Measurements from ENCODE around the gene FTO.

DNA sequence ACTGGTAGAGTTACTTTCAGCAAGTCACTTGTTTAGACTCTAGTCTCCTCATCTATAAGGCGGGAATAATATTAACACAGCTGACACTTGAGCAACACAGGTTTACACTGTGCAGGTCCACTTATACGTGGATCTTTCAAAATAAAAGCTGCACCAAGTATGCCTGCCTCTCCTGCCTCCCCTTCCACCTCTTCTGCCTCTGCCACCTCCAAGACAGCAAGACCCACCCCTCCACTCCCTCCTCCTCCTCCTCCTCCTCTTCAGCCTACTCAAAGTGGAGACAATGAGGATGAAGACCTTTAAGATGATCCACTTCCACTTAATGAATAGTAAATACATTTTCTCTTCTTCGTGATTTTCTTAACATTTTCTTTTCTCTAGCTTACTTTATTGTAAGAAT is 285.6 kb downstream of the FTO start:
- TF ChIP-seq POLR2AphosphoS5 (IDR thresholded peaks at IDR 0.05; ENCODE audit: borderline replicate concordance, low read depth, low read length), result no peak
- TF ChIP-seq EZH2 (IDR thresholded peaks at IDR 0.05), result no peak

All from SK-N-MC (cell line).